HG03565 (cell line): ENCODE measurements around the gene ZSCAN16.

Source experiments
- ATAC-seq: cut with Tn5 transposase; IDR thresholded peaks from one replicate; pipeline ENCODE4 v1.9.1; 2021; ENCODE audit warnings: mild to moderate bottlenecking, moderate library complexity; ENCODE audit not compliant: unreplicated experiment

Gene ZSCAN16

DNA sequence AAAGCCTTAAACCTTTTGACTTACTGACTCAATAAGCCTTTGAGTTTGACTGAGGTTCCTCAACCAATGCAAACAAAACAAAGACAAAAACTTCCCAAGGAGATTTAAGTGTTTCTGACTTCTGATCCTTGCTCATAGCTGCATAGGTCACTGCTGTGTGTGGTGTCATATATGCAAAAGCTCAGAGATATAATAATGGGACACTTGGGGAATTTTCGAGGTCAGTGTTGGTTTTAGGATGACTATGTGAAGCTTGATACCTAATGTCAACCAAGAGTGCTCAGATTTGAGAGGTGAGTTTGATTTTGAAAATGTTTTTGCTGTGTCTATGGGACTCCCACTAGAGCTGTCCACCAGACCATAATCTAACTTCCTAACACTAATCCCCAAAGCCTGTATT is 43.5 kb downstream of the ZSCAN16 start:
- ATAC-seq: no peak

- no peak for ATAC-seq
Measured at GRCh38 chr6:28171271-28171670, 46.9 kb downstream of the ZSCAN16 start.

DNA sequence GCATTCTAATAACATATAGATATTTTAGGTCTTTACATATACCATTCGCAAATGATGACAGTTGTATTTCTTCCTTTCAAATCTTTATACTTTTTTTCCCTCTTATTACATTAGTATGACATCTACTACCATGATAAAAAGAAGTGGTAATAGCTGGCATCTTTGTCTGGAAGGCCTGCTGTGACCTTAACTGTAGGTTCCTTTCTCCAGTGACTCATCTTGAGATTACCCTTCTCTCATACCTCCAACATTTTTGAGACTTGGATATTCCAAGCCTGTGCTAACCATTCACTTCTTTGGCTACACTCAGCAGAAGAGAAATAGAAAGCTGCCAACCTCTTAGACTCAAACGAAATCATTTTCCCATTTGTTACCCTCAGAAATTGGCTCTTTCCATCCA is 47.6 kb downstream of the ZSCAN16 start:
- no peak for ATAC-seq

DNA sequence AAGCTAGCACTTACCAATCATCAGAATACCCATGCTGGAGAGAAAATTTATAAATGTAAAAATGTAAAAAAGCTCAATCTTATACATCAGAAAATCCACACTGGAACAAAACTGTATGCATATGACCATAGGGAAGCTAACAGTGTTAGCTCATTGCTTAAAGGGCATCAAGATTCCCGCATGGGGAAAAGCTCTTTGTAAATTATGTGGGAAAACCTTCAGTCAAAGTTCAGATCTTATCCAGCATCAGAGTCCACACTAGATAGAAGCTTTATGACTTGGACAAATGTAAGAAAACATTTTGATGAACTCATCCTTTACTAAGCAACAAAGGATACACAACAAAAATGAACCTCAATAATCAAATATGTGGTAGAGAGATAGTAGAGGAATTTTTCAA is 52.0 kb downstream of the ZSCAN16 start:
- no peak for ATAC-seq
